Sigmoid colon (tissue), 4 donors: ENCODE results near the gene PCBD1.

Experiments used
- EP300 ChIP-seq, 4 donors: sonication (generic); formaldehyde crosslinking; IDR thresholded peaks; one replicate each; pipeline ENCODE4 v1.6.1; 2017; ENCODE audit warnings: antibody characterized with exemption in 4 of 4
- POLR2A ChIP-seq, 2 donors: fragments of 450-650 bp; IDR thresholded peaks; one replicate each; pipeline ENCODE4 v1.6.1; 2016; ENCODE audit warnings: antibody characterized with exemption in 2 of 2, mild to moderate bottlenecking in 2 of 2, moderate library complexity in 2 of 2
- TF ChIP-seq, protein P1 (sequence below), 4 experiments: fragments of 450-650 bp in 3 of 4; fragments of 200-600 bp in 1 of 4; IDR thresholded peaks; one replicate each; pipeline ENCODE4 v1.5.1; 2016 to 2019; ENCODE audit warnings: antibody characterized with exemption in 4 of 4, mild to moderate bottlenecking in 3 of 4, moderate library complexity in 2 of 4

DNA sequence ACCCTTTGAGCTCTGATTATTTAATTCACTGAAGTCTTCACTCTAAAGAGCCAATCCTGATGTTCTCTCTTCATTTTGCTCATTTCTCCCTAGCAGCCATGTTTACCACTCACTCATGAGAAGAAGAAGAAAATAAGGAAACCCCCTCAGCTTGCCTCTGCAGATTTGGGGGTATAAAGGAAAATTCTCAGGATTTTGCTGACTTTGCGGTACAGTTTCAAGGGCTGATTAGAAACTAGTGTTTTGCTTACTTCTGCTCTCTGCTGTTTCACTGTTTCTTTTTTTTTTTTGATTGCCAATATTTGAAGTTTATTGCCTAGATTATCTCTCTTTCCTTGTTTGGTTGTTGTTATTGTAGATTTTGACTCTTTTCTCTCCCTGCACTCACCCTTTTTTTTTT lies 23.4 kb downstream of the PCBD1 start:
- TF ChIP-seq, protein P1, sequence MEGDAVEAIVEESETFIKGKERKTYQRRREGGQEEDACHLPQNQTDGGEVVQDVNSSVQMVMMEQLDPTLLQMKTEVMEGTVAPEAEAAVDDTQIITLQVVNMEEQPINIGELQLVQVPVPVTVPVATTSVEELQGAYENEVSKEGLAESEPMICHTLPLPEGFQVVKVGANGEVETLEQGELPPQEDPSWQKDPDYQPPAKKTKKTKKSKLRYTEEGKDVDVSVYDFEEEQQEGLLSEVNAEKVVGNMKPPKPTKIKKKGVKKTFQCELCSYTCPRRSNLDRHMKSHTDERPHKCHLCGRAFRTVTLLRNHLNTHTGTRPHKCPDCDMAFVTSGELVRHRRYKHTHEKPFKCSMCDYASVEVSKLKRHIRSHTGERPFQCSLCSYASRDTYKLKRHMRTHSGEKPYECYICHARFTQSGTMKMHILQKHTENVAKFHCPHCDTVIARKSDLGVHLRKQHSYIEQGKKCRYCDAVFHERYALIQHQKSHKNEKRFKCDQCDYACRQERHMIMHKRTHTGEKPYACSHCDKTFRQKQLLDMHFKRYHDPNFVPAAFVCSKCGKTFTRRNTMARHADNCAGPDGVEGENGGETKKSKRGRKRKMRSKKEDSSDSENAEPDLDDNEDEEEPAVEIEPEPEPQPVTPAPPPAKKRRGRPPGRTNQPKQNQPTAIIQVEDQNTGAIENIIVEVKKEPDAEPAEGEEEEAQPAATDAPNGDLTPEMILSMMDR (IDR thresholded peaks at IDR 0.05) = no peak
- TF ChIP-seq POLR2A (IDR thresholded peaks at IDR 0.05) (no peak), EP300 (IDR thresholded peaks at IDR 0.05) (no peak)
